HFFc6 (cell line): ENCODE results near the gene TULP3. TPM values are rescaled to one million over a fixed set of nuclear protein-coding genes. Genes with fewer than 3 reads are reported as not detected.
A peak's percentile ranks its signal among the peaks of the same experiment; 100 is the strongest.
"Not testable (repeated sequence)": the region's sequence is repeated elsewhere in the genome, so short reads cannot be mapped to it uniquely, and the experiment has no call there.

Experiments used
- DNase-seq: peaks from one replicate; pipeline ENCODE4 v3.0.0-alpha.2; 2018
- H3K27ac Mint-ChIP-seq: 2 replicates; pipeline ENCODE4 v1.8.0; 2020; ENCODE audit warnings: mild to moderate bottlenecking, mixed read lengths
- H3K27me3 Mint-ChIP-seq: 2 replicates; pipeline ENCODE4 v1.8.0; 2021; ENCODE audit warnings: mild to moderate bottlenecking, moderate library complexity, mixed read lengths; ENCODE audit not compliant: insufficient read depth
- H3K36me3 Mint-ChIP-seq: 2 replicates; pipeline ENCODE4 v1.8.0; 2021; ENCODE audit warnings: low read depth, mixed read lengths
- H3K4me1 Mint-ChIP-seq: 2 replicates; pipeline ENCODE4 v1.8.0; 2020; ENCODE audit warnings: low read depth, mixed read lengths
- H3K4me3 Mint-ChIP-seq: 2 replicates; pipeline ENCODE4 v1.8.0; 2020; ENCODE audit warnings: mild to moderate bottlenecking, moderate library complexity, mixed read lengths
- H3K9me3 Mint-ChIP-seq: 2 replicates; pipeline ENCODE4 v1.8.0; 2020; ENCODE audit warnings: mild to moderate bottlenecking, mixed read lengths
- CTCF ChIP-seq: fragments of 200-600 bp; sonication (generic); IDR thresholded peaks from 2 replicates; pipeline ENCODE4 v1.5.0; 2021; ENCODE audit warnings: antibody characterized with exemption, mild to moderate bottlenecking
- total RNA-seq, 6 experiments: library from RNA; stranded (reverse); fragmentation: NEBNext Ultra II Directional; extraction: Animal tissue kit (Norgen Biotek cat#: 25700); gene quantifications; 2 replicates in 1 of 6; 3 replicates in 5 of 6; pipeline ENCODE4 v1.2.3, GENCODE V29; 2021

TULP3 gene
- total RNA-seq, 6 experiments from 2014 or later: 25.8 to 34.0 (median 31.6) TPM

- peaks cover 34% of the 10 kb centered on the region; the same call in 1 of the 2 replicates for H3K36me3 Mint-ChIP-seq
- no peak overlapping the region for H3K4me3 Mint-ChIP-seq
- peaks cover 4% of the 10 kb centered on the region for H3K27me3 Mint-ChIP-seq
- no peaks in the 10 kb centered on the region for H3K9me3 Mint-ChIP-seq
- H3K4me1 Mint-ChIP-seq: no peaks in the 10 kb centered on the region
- no peak for TF ChIP-seq CTCF
- H3K27ac Mint-ChIP-seq: no peak overlapping the region
- DNase-seq: no peak
Observed at GRCh38 chr12:2862876-2863275, 27.8 kb upstream of the TULP3 start.

GRCh38 chr12:2863402-2863801 is 27.3 kb upstream of the TULP3 start:
- H3K4me1 Mint-ChIP-seq: not testable (repeated sequence)

GRCh38 chr12:2864198-2864597 is 26.5 kb upstream of the TULP3 start:
- Mint-ChIP-seq H3K4me3 (no peak overlapping the region), H3K36me3 (peaks cover 43% of the 10 kb centered on the region; the same call in 1 of the 2 replicates), H3K9me3 (no peaks in the 10 kb centered on the region), H3K4me1 (peaks cover 10% of the 10 kb centered on the region), H3K27ac (no peak overlapping the region), H3K27me3 (peaks cover 4% of the 10 kb centered on the region)
- no peak for DNase-seq
- no peak for TF ChIP-seq CTCF

More at GRCh38 chr12:2863402-2863801, 27.3 kb upstream of the TULP3 start:
- not testable (repeated sequence) for H3K9me3 Mint-ChIP-seq, H3K4me3 Mint-ChIP-seq, H3K27ac Mint-ChIP-seq, DNase-seq, H3K27me3 Mint-ChIP-seq
- H3K36me3 Mint-ChIP-seq: peaks cover 36% of the 10 kb centered on the region; the same call in 1 of the 2 replicates

- Mint-ChIP-seq H3K4me1 (peaks cover 12% of the 10 kb centered on the region), H3K27ac (peak overlapping the region; percentile 57), H3K36me3 (peaks cover 25% of the 10 kb centered on the region; the same call in 1 of the 2 replicates)
- H3K27me3 Mint-ChIP-seq, H3K9me3 Mint-ChIP-seq, H3K4me3 Mint-ChIP-seq: not testable (repeated sequence)
- peak; percentile 28 for DNase-seq
Observed at GRCh38 chr12:2868986-2869632, 21.6 kb upstream of the TULP3 start.

- TF ChIP-seq CTCF: no peak
- peak; percentile 13 for DNase-seq
Observed at GRCh38 chr12:2876431-2877046, 14.2 kb upstream of the TULP3 start.

GRCh38 chr12:2877047-2877952 is 13.4 kb upstream of the TULP3 start, which contains the start of the genes FOXM1 and RHNO1:
Gene FOXM1, minus strand, starts transcription at chr12:2877174. Its CDS starts 2,696 bp downstream, at chr12:2874478.
Gene RHNO1, plus strand, starts transcription at chr12:2877223. Its CDS starts 8,144 bp downstream, at chr12:2885367.
- peak; percentile 88 for DNase-seq
- Mint-ChIP-seq H3K36me3 (no peaks in the 10 kb centered on the region; the same call in 1 of the 2 replicates), H3K4me1 (peaks cover 19% of the 10 kb centered on the region), H3K27me3 (peaks cover 4% of the 10 kb centered on the region; the same call in 1 of the 2 replicates), H3K9me3 (no peaks in the 10 kb centered on the region), H3K4me3 (peak within 1 kb of the TSS; percentile 97), H3K27ac (peak within 1 kb of the TSS; percentile 98)
- TF ChIP-seq CTCF: no peak

More at GRCh38 chr12:2876431-2877046, 14.2 kb upstream of the TULP3 start:
- H3K4me1 Mint-ChIP-seq: peaks cover 19% of the 10 kb centered on the region
- H3K9me3 Mint-ChIP-seq: no peaks in the 10 kb centered on the region
- peak overlapping the region; percentile 97 for H3K4me3 Mint-ChIP-seq
- peak overlapping the region; percentile 81 for H3K27ac Mint-ChIP-seq
- peaks cover 5% of the 10 kb centered on the region; the same call in 1 of the 2 replicates for H3K36me3 Mint-ChIP-seq
- peaks cover 4% of the 10 kb centered on the region; the same call in 1 of the 2 replicates for H3K27me3 Mint-ChIP-seq
